Colonic mucosa (tissue), 4 donors: Measurements from ENCODE around the gene FBXO22. TPM values are rescaled to one million over a fixed set of nuclear protein-coding genes. Genes with fewer than 3 reads are reported as not detected.
A peak's percentile ranks its signal among the peaks of the same experiment; 100 is the strongest.

Experiments
- DNase-seq: peaks from one replicate; pipeline ENCODE4 v3.0.0-alpha.2; 2020
- H3K27ac ChIP-seq: fragments of 200-600 bp; one replicate; pipeline ENCODE4 v1.8.0; 2021
- H3K27me3 ChIP-seq: fragments of 200-600 bp; one replicate; pipeline ENCODE4 v1.8.0; 2021
- H3K36me3 ChIP-seq: fragments of 200-600 bp; one replicate; pipeline ENCODE4 v1.8.0; 2021
- H3K4me1 ChIP-seq: fragments of 200-600 bp; one replicate; pipeline ENCODE4 v1.8.0; 2021; ENCODE audit warnings: mild to moderate bottlenecking
- H3K4me3 ChIP-seq: fragments of 200-600 bp; one replicate; pipeline ENCODE4 v1.8.0; 2021
- H3K9ac ChIP-seq, 2 donors: one replicate each; pipeline ENCODE4 v1.7.0; 2013; ENCODE audit warnings: control low read depth in 2 of 2, low read depth in 2 of 2, low read length in 2 of 2
- H3K9me3 ChIP-seq: fragments of 200-600 bp; one replicate; pipeline ENCODE4 v1.8.0; 2021
- intact Hi-C: fragments of 100-400 bp; cut with DNase I; formaldehyde crosslinking; loops from one replicate; pipeline ENCODE4 v1.14.1; 2022
- total RNA-seq, 2 donors: library from RNA; stranded (reverse); fragmentation: NEBNext Ultra II Directional in 1 of 2; extraction: Animal tissue kit (Norgen Biotek cat#: 25700) in 1 of 2; gene quantifications; one replicate each; pipeline ENCODE4 v1.2.1, GENCODE V29; 2021
- TF ChIP-seq, protein P1 (sequence below): fragments of 200-600 bp; IDR thresholded peaks from one replicate; pipeline ENCODE4 v1.8.0; 2022; ENCODE audit warnings: antibody characterized with exemption, mild to moderate bottlenecking
- donor health status: healthy.
- donor health status: DM: no; HTN: no; CAD: no.
- donor health status: DM: no; HTN: no; CAD: no.

Gene FBXO22
- total RNA-seq, 2 donors from 2014 or later, result 30.7 to 40.1 TPM

DNA sequence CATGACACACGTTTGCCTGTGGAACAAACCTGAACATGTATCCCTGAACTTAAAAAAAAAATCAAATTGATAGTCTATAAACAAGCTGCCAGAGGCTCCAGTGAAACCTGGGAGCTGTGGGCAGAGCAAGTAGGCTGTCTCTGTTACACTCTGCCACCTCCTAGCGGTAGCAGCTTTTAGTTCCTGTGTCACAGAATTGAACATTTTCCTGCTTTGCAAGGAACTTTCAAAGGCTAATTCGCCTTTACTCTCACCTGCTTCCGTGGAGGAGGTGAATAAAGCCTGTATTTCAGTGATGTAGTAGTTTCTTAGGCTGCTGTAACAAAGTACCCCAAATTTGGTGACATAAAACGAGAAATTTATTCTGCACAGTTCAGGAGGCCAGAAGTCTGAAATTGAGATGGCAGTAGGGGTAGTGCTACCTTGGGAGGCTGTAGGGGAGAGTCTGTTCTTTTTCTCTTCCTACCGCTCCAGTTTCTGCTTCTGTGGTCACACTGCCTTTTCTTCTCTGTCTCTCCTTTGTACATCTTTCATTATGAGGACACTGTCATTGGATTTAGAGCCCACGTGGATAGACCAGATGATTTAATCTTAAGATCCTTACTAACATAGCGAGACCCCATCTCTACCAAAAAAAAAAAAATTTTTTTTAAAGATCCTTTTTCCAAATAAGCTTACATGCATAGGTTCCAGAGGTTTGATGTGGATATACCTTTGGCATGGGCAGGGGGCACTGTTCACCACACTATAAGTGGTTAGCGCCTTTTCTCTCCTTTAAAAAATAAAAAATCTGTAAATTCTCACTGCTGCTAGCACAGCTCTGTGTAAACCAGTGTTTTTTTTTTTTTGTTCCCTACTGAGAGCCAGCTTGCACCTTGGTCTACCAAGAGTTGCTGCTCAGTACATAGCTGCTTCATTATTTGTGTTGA is 25.3 kb downstream of the FBXO22 start:
- no peaks in the 10 kb centered on the region for H3K4me1 ChIP-seq
- H3K9me3 ChIP-seq, result no peaks in the 10 kb centered on the region
- intact Hi-C loops, result loop anchor here (10.0 kb wide), 1 partner anchor 194 kb away; no protein-coding TSS in a partner anchor
- H3K27ac ChIP-seq, result no peak overlapping the region
- peaks cover 4% of the 10 kb centered on the region for H3K36me3 ChIP-seq
- H3K27me3 ChIP-seq, result no peaks in the 10 kb centered on the region
- DNase-seq, result peak; percentile 25
- H3K9ac ChIP-seq, result no peak overlapping the region
- no peak overlapping the region for H3K4me3 ChIP-seq
- TF ChIP-seq, protein P1, sequence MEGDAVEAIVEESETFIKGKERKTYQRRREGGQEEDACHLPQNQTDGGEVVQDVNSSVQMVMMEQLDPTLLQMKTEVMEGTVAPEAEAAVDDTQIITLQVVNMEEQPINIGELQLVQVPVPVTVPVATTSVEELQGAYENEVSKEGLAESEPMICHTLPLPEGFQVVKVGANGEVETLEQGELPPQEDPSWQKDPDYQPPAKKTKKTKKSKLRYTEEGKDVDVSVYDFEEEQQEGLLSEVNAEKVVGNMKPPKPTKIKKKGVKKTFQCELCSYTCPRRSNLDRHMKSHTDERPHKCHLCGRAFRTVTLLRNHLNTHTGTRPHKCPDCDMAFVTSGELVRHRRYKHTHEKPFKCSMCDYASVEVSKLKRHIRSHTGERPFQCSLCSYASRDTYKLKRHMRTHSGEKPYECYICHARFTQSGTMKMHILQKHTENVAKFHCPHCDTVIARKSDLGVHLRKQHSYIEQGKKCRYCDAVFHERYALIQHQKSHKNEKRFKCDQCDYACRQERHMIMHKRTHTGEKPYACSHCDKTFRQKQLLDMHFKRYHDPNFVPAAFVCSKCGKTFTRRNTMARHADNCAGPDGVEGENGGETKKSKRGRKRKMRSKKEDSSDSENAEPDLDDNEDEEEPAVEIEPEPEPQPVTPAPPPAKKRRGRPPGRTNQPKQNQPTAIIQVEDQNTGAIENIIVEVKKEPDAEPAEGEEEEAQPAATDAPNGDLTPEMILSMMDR, result peak; percentile 20

GRCh38 chr15:75929799-75930565 is 26.3 kb downstream of the FBXO22 start:
- Histone ChIP-seq H3K36me3 (peaks cover 9% of the 10 kb centered on the region), H3K9me3 (no peaks in the 10 kb centered on the region), H3K27ac (no peak overlapping the region), H3K9ac (no peak overlapping the region), H3K4me1 (no peaks in the 10 kb centered on the region), H3K27me3 (no peaks in the 10 kb centered on the region), H3K4me3 (no peak overlapping the region)
- intact Hi-C loops, result loop anchor here (10.0 kb wide), 1 partner anchor 195 kb away; no protein-coding TSS in a partner anchor
- DNase-seq, result no peak
- TF ChIP-seq, protein P1, result no peak

DNA sequence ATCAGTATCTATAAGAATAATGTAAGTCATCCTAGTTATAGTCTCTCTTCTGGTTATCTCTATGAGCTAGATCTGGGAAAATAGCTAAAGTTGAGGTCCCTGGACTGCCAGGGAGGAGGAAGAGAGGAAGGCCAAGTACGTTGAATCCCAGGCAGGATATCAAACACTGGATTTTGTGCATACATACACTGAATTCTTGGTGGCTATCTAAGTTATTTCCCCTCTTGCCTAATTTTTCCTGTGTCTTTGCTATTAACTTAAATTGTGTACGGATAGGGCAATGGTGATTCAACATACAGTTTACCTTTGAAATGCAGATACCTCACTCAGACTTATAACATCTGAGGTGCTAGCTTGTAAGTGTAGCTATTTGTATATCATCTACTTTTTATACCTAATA is 27.2 kb downstream of the FBXO22 start:
- no peak overlapping the region for H3K4me3 ChIP-seq
- H3K4me1 ChIP-seq, result no peaks in the 10 kb centered on the region
- H3K9me3 ChIP-seq, result no peaks in the 10 kb centered on the region
- H3K9ac ChIP-seq, result no peak overlapping the region
- TF ChIP-seq, protein P1, result no peak
- peaks cover 9% of the 10 kb centered on the region for H3K36me3 ChIP-seq
- no peak overlapping the region for H3K27ac ChIP-seq
- intact Hi-C loops, result no loop called here
- no peaks in the 10 kb centered on the region for H3K27me3 ChIP-seq
- no peak for DNase-seq

GRCh38 chr15:75942464-75942863 is 38.8 kb downstream of the FBXO22 start:
- no peak for DNase-seq
- Histone ChIP-seq H3K36me3 (no peaks in the 10 kb centered on the region), H3K9ac (no peak overlapping the region), H3K4me1 (no peaks in the 10 kb centered on the region), H3K27ac (no peak overlapping the region), H3K4me3 (no peak overlapping the region), H3K27me3 (no peaks in the 10 kb centered on the region), H3K9me3 (no peaks in the 10 kb centered on the region)
- TF ChIP-seq, protein P1, result no peak
- intact Hi-C loops, result no loop called here

DNA sequence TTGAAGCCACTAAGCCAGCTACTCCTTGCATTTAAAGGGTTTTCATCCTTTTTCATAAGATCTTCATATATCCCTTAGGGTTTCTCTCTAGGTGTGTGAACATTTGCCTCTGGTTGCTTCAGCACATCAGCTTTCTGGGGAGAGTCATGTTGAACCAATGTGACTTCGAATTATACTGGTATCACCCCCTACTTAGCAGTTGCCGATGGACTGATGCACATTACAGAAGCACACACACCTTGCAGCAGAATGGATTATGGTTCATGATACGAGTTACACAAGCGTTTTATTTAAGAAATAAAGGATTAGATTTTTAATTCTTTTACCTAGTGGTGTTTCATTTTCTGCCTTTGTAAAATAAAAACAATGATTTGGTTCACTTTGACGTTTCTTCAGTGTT is 39.6 kb downstream of the FBXO22 start:
- H3K4me1 ChIP-seq, result no peaks in the 10 kb centered on the region
- intact Hi-C loops, result no loop called here
- H3K9ac ChIP-seq, result no peak overlapping the region
- DNase-seq, result no peak
- no peaks in the 10 kb centered on the region for H3K27me3 ChIP-seq
- H3K36me3 ChIP-seq, result no peaks in the 10 kb centered on the region
- TF ChIP-seq, protein P1, result no peak
- H3K9me3 ChIP-seq, result no peaks in the 10 kb centered on the region
- no peak overlapping the region for H3K4me3 ChIP-seq
- no peak overlapping the region for H3K27ac ChIP-seq
